SK-N-DZ (cell line): ENCODE results near the gene CEP164.

Experiments used
- DNase-seq: peaks from one replicate; pipeline ENCODE4 v3.0.0-alpha.2; 2015; ENCODE audit warnings: low spot score

The CEP164 gene

GRCh38 chr11:117361432-117361831 lies 33.8 kb downstream of the CEP164 start:
- DNase-seq, result no peak

- DNase-seq, result no peak
Measured at GRCh38 chr11:117366248-117366647, 38.6 kb downstream of the CEP164 start.

GRCh38 chr11:117366875-117367274 lies 39.2 kb downstream of the CEP164 start:
- DNase-seq, result no peak

- no peak for DNase-seq
Measured at GRCh38 chr11:117369534-117369933, 41.9 kb downstream of the CEP164 start.

- DNase-seq, result no peak
Measured at GRCh38 chr11:117371453-117371852, 43.8 kb downstream of the CEP164 start.

- DNase-seq, result no peak
Measured at GRCh38 chr11:117374316-117375055, 46.8 kb downstream of the CEP164 start.

- no peak for DNase-seq
Measured at GRCh38 chr11:117375960-117376359, 48.3 kb downstream of the CEP164 start.

GRCh38 chr11:117376517-117376916 lies 48.9 kb downstream of the CEP164 start:
- no peak for DNase-seq

GRCh38 chr11:117378976-117379865 lies 51.6 kb downstream of the CEP164 start:
- DNase-seq, result no peak

GRCh38 chr11:117380676-117381075 lies 53.0 kb downstream of the CEP164 start:
- DNase-seq, result no peak

GRCh38 chr11:117381481-117382387 lies 54.1 kb downstream of the CEP164 start:
- no peak for DNase-seq

- DNase-seq, result no peak
Measured at GRCh38 chr11:117382746-117383145, 55.1 kb downstream of the CEP164 start.

- no peak for DNase-seq
Measured at GRCh38 chr11:117384045-117384444, 56.4 kb downstream of the CEP164 start.

- no peak for DNase-seq
Measured at GRCh38 chr11:117385471-117385870, 57.8 kb downstream of the CEP164 start.

GRCh38 chr11:117385906-117386305 lies 58.3 kb downstream of the CEP164 start:
- DNase-seq, result no peak

GRCh38 chr11:117387992-117388755 lies 60.5 kb downstream of the CEP164 start:
- no peak for DNase-seq

GRCh38 chr11:117390743-117391142 lies 63.1 kb downstream of the CEP164 start:
- no peak for DNase-seq

- no peak for DNase-seq
Measured at GRCh38 chr11:117391181-117391580, 63.5 kb downstream of the CEP164 start.

GRCh38 chr11:117392001-117392690 lies 64.5 kb downstream of the CEP164 start:
- DNase-seq, result no peak

GRCh38 chr11:117392979-117393378 lies 65.3 kb downstream of the CEP164 start:
- DNase-seq, result no peak
